GM21528 (cell line): ENCODE measurements around the gene UPK1A.
"Not testable (repeated sequence)": the region's sequence is repeated elsewhere in the genome, so short reads cannot be mapped to it uniquely, and the experiment has no call there.

ENCODE experiments used
- ATAC-seq: cut with Tn5 transposase; IDR thresholded peaks from one replicate; pipeline ENCODE4 v1.9.1; 2021; ENCODE audit warnings: mild to moderate bottlenecking, moderate library complexity; ENCODE audit not compliant: unreplicated experiment, low FRiP score

UPK1A gene

GRCh38 chr19:35715981-35716800 is 49.9 kb downstream of the UPK1A start:
- no peak for ATAC-seq

- peak; percentile 60 for ATAC-seq
Measured at GRCh38 chr19:35716801-35717664, 50.7 kb downstream of the UPK1A start.

GRCh38 chr19:35717665-35718344 is 51.5 kb downstream of the UPK1A start, which contains the start of gene KMT2B:
TSS of gene KMT2B (plus strand) at chr19:35718003. CDS start at chr19:35718019, 16 bp downstream.
- ATAC-seq, result peak; percentile 1

GRCh38 chr19:35718345-35719041 is 52.2 kb downstream of the UPK1A start:
- peak; percentile 3 for ATAC-seq

GRCh38 chr19:35719402-35720162 is 53.3 kb downstream of the UPK1A start:
- no peak for ATAC-seq

GRCh38 chr19:35720163-35720524 is 53.8 kb downstream of the UPK1A start:
- no peak for ATAC-seq

GRCh38 chr19:35720648-35721047 is 54.3 kb downstream of the UPK1A start:
- ATAC-seq, result no peak

- no peak for ATAC-seq
Measured at GRCh38 chr19:35721374-35721773, 55.1 kb downstream of the UPK1A start.

GRCh38 chr19:35722461-35722860 is 56.1 kb downstream of the UPK1A start:
- no peak for ATAC-seq

- no peak for ATAC-seq
Measured at GRCh38 chr19:35722897-35723296, 56.6 kb downstream of the UPK1A start.

- ATAC-seq, result no peak
Measured at GRCh38 chr19:35723671-35724070, 57.4 kb downstream of the UPK1A start.

GRCh38 chr19:35724132-35724531 is 57.8 kb downstream of the UPK1A start:
- ATAC-seq, result not testable (repeated sequence)

GRCh38 chr19:35724560-35724959 is 58.2 kb downstream of the UPK1A start:
- ATAC-seq, result no peak

GRCh38 chr19:35725216-35725861 is 59.0 kb downstream of the UPK1A start:
- ATAC-seq, result no peak

GRCh38 chr19:35727053-35727955 is 61.0 kb downstream of the UPK1A start:
- ATAC-seq, result no peak
